ENCODE results near the gene SRP14. TPM values are rescaled to one million over a fixed set of nuclear protein-coding genes. Genes with fewer than 3 reads are reported as not detected.
"Not testable (repeated sequence)": the region's sequence is repeated elsewhere in the genome, so short reads cannot be mapped to it uniquely, and the experiment has no call there.

Gene SRP14
- total RNA-seq, 4 donors from 2014 or later = 105 to 163 (median 146) TPM

DNA sequence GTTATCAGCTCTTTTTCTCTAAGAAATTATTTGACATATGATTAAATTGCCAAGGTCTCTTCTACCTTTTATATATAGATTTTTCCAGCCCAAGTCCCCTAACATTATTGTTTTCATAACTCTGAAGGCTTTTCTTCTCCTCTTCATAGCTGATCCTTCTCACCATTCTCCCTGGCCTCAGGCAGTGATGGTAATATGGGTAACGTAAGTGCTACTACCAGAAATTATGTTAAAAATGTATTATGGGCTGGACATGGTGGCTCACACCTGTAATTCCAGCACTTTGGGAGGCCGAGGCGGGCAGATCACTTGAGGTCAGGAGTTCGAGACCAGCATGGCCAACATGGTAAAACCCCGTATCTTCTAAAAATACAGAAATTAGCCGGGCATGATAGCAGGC is 40.5 kb upstream of the SRP14 start:
- Histone ChIP-seq H3K4me1 (peaks cover 2 to 30% (median 25%) of the 10 kb centered on the region in 4 donors), H3K9me3 (no peaks in the 10 kb centered on the region), H3K36me3 (no peaks in the 10 kb centered on the region), H3K27ac (no peak overlapping the region), H3K4me3 (no peak overlapping the region), H3K27me3 (no peaks in the 10 kb centered on the region)
- no peak for TF ChIP-seq POLR2A (IDR thresholded peaks at IDR 0.05)
- TF ChIP-seq, protein P1, sequence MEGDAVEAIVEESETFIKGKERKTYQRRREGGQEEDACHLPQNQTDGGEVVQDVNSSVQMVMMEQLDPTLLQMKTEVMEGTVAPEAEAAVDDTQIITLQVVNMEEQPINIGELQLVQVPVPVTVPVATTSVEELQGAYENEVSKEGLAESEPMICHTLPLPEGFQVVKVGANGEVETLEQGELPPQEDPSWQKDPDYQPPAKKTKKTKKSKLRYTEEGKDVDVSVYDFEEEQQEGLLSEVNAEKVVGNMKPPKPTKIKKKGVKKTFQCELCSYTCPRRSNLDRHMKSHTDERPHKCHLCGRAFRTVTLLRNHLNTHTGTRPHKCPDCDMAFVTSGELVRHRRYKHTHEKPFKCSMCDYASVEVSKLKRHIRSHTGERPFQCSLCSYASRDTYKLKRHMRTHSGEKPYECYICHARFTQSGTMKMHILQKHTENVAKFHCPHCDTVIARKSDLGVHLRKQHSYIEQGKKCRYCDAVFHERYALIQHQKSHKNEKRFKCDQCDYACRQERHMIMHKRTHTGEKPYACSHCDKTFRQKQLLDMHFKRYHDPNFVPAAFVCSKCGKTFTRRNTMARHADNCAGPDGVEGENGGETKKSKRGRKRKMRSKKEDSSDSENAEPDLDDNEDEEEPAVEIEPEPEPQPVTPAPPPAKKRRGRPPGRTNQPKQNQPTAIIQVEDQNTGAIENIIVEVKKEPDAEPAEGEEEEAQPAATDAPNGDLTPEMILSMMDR (IDR thresholded peaks at IDR 0.05) = no peak
- DNase-seq = no peak

DNA sequence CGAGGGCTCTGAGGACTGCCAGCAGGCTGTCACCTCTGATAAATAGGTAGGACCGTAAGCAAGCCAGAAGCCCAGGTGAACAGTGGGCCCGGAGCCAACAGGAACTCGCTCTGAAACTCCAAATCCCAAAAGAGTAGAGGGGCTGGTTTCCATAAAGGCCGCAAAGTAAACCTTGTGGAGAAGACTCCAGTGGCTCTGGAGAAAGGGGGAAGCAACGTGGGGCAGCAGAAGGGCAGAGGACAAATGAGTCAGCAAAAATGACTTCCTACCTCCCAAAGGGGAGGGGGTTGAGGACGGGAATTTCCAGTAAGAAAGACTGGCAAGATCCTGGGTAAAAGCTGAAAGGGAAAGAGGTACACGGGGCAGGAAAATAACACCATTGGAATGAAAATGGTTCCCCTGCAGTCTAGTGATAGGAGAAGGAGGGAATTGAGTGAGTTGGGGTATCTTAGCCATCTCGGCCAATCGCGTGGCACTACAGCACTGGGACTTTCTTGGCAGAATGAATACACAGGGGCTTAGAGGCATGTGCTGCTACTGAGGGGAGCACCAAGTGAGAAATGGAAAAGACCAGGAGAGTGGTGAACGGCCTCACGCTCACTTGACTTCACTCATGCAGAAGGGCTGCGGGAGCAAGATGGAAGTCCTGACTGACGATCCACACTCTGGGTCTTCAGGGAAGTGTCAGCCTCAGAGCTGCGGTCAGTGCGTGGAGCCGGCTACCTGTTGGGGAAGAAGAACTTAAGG is 36.5 kb upstream of the SRP14 start:
- DNase-seq = no peak
- TF ChIP-seq POLR2A (IDR thresholded peaks at IDR 0.05) = no peak
- TF ChIP-seq, protein P1 (IDR thresholded peaks at IDR 0.05) = no peak
- H3K9me3 ChIP-seq = no peaks in the 10 kb centered on the region
- H3K36me3 ChIP-seq = no peaks in the 10 kb centered on the region
- H3K27me3 ChIP-seq = no peaks in the 10 kb centered on the region
- H3K4me3 ChIP-seq = no peak overlapping the region
- H3K27ac ChIP-seq = no peak overlapping the region
- peaks cover 0 to 4% (median 0%) of the 10 kb centered on the region in 4 donors for H3K4me1 ChIP-seq

DNA sequence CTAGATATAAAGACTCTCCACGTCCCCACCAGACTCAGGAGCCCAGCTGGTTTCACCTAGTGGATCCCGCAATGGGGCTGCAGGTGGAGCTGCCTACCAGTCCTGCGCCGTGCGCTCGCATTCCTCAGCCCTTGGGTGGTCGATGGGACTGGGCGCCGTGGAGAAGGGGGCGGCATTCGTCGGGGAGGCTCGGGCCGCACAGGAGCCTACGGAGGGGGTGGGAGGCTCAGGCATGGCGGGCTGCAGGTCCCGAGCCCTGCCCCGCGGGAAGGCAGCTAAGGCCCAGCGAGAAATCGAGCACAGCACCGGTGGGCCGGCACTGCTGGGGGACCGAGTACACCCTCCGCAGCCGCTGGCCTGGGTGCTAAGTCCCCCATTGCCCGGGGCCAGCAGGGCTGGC is 35.7 kb upstream of the SRP14 start:
- H3K27ac ChIP-seq, DNase-seq, H3K4me3 ChIP-seq, H3K36me3 ChIP-seq, H3K27me3 ChIP-seq, H3K9me3 ChIP-seq, H3K4me1 ChIP-seq: not testable (repeated sequence)

DNA sequence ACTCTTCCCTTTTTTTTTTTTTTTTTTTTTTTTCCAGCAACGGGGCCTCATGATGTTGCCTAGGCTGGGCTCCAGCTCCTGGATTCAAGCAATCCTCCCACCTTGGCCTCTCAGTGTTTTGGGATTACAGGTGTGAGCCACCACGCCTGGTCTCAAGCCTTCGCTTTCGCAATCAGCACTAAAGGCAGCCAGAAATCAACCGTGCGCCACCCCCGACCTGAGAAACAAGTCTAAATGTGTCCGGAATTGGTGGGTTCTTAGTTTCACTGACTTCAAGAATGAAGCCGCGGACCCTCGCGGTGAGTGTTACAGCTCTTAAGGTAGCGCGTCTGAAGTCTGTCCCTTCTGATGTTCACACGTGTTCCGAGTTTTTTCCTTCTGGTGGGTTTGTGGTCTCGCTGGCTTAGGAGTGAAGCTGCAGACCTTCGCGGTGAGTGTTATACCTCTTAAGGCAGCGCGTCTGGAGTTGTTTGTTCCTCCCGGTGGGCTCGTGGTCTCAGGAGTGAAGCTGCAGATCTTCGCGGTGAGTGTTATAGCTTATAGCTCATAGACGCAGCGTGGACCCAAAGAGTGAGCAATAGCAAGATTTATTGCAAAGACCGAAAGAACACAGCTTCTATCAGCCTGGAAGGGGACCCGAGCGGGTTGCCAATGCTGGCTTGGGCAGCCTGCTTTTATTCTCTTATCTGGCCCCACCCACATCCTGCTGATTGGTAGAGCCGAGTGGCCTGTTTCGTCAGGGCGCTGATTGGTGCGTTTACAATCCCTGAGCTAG is 34.9 kb upstream of the SRP14 start:
- not testable (repeated sequence) for H3K27me3 ChIP-seq, DNase-seq, H3K36me3 ChIP-seq, H3K4me3 ChIP-seq, H3K9me3 ChIP-seq, H3K27ac ChIP-seq
- peaks cover 0 to 14% (median 14%) of the 10 kb centered on the region in 4 donors for H3K4me1 ChIP-seq

DNA sequence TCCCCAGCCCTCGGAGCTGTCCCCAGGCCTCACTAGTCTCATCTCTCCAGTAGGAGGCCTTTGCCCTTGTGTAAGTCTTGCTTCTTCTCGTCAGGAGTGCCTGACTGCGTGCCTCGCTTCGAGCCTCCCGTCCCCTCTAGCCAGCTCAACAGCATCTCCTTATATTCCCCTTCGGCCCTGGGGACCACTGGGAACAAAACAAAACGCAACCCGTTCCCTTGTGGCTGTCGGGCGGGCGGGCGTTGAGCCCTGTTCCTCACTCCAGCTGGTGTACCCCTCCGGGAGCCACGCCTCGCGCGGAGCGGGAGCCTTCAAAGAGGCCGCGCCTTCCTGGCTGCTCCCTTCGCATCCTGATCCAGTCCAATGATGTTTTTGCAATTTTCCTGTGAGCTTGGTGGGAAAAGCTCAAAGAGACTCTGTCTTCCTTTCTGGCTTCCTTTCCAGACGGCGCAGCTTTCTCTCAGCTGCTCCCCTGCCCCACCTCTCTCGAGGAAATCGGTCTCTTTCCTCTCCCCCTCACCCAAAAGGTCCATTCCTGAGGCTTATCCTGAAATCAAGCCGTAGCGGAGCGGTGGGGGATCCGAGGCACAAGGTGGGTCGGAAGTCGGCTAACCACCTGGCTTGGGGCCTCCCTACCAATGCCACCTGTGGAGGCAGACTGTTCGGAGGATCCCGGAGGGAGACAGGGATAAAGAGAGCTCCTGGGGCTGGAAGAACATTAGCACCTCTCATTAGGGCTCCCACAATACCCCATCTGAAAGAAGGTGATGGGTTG is 33.4 kb upstream of the SRP14 start:
- H3K27ac ChIP-seq = no peak overlapping the region
- DNase-seq = peak in 1 of 3 donors; percentile 60
- H3K27me3 ChIP-seq = no peaks in the 10 kb centered on the region
- H3K4me3 ChIP-seq = no peak overlapping the region
- TF ChIP-seq, protein P1 (IDR thresholded peaks at IDR 0.05) = peak in 3 of 6 experiments; percentile 11 to 41 (median 38)
- no peak for TF ChIP-seq POLR2A (IDR thresholded peaks at IDR 0.05)
- H3K4me1 ChIP-seq = peaks cover 0 to 22% (median 17%) of the 10 kb centered on the region in 4 donors
- no peaks in the 10 kb centered on the region for H3K9me3 ChIP-seq
- no peaks in the 10 kb centered on the region for H3K36me3 ChIP-seq

DNA sequence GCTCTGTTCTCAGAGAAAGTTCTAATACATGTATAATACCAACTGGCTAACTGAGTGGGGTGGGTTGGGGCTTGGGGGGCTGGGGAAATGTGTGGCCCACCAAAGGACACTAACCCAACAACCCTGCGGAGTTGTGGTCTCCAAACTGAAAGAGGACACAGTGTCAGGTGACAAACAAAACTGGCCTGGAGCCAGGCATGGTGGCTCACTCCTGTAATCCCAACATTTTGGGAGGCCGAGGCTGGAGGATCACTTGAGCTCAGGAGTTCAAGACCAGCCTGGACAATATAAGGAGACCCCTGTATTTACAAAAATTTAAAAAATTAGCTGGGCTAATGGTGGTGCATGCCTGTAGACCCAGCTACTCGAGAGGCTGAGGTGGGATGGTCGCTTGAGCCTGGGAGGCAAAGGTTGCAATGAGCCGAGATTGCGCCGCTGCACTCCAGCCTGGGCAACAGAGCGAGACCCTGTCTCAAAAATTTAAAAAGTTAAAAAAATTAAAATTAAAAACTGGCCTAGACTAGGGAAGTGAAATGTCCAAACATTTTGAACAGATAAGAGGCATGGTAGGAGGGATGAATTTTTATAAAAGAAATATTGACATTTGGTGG is 31.7 kb upstream of the SRP14 start:
- Histone ChIP-seq H3K9me3 (no peaks in the 10 kb centered on the region), H3K27ac (peak overlapping the region in 2 of 4 donors; percentile 65 to 84), H3K27me3 (no peaks in the 10 kb centered on the region), H3K4me1 (peaks cover 0 to 22% (median 17%) of the 10 kb centered on the region in 4 donors), H3K4me3 (no peak overlapping the region), H3K36me3 (no peaks in the 10 kb centered on the region)
- TF ChIP-seq POLR2A (IDR thresholded peaks at IDR 0.05) = no peak
- TF ChIP-seq, protein P1 (IDR thresholded peaks at IDR 0.05) = no peak
- DNase-seq = no peak
